ENCODE results near the gene IQCF6.

DNA sequence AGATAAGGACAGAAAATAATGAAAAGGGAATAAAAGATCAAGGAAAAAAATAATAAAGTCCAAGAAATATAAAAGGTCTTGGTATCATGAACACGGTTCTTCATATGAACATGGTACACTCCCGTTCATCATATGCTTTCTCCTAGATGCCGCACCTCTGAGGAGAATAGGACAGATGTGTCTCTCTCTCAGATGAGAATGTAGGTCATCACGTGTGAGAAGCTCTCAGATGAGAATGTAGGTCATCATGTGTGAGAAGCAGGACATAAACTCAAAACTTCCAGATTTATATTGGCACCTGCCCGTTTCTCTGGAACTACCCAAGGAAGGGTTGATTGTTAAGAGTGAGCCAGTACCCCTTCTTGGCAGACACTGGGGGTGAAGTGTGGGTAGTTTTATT is 29.9 kb upstream of the IQCF6 start:
- TF ChIP-seq REST (IDR thresholded peaks at IDR 0.05; ENCODE audit: borderline replicate concordance) (no peak), RAD21 (conservative IDR thresholded peaks at IDR 0.05) (no peak), POLR2AphosphoS5 (IDR thresholded peaks at IDR 0.05) (no peak), TAF1 (IDR thresholded peaks at IDR 0.05; ENCODE audit: low read depth) (no peak), SMC3 (conservative IDR thresholded peaks at IDR 0.05; ENCODE audit: poor library complexity) (no peak), EP300 (conservative IDR thresholded peaks at IDR 0.05; ENCODE audit: poor library complexity, severe bottlenecking) (no peak), MXI1 (conservative IDR thresholded peaks at IDR 0.05; ENCODE audit: poor library complexity, severe bottlenecking) (no peak)
- TF ChIP-seq, protein P1, sequence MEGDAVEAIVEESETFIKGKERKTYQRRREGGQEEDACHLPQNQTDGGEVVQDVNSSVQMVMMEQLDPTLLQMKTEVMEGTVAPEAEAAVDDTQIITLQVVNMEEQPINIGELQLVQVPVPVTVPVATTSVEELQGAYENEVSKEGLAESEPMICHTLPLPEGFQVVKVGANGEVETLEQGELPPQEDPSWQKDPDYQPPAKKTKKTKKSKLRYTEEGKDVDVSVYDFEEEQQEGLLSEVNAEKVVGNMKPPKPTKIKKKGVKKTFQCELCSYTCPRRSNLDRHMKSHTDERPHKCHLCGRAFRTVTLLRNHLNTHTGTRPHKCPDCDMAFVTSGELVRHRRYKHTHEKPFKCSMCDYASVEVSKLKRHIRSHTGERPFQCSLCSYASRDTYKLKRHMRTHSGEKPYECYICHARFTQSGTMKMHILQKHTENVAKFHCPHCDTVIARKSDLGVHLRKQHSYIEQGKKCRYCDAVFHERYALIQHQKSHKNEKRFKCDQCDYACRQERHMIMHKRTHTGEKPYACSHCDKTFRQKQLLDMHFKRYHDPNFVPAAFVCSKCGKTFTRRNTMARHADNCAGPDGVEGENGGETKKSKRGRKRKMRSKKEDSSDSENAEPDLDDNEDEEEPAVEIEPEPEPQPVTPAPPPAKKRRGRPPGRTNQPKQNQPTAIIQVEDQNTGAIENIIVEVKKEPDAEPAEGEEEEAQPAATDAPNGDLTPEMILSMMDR (IDR thresholded peaks at IDR 0.05; ENCODE audit: poor library complexity, severe bottlenecking), result no peak
